COR-L47 (cell line): ENCODE results near the gene PROSER3.
"Not testable (repeated sequence)": the region's sequence is repeated elsewhere in the genome, so short reads cannot be mapped to it uniquely, and the experiment has no call there.

Experiments
- DNase-seq: peaks from one replicate; lab custom pipeline; 2025; lab: John Stamatoyannopoulos, UW

PROSER3 gene

DNA sequence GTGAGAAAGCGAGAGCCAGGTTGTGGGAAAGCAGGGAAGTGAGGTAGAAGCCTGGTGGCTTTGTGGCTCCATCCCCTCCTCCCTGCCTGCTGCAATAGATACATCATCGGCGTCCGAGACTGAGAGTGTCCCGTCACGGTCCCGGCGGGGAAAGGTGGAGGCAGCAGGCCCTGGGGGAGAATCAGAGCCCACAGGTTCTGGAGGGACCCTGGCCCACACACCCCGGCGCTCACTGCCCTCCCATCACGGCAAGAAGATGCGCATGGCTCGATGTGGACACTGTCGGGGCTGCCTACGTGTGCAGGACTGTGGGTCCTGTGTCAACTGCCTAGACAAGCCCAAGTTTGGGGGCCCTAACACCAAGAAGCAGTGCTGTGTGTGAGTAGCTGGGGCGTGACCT, 35.1 kb upstream of the PROSER3 start:
- no peak for DNase-seq

DNA sequence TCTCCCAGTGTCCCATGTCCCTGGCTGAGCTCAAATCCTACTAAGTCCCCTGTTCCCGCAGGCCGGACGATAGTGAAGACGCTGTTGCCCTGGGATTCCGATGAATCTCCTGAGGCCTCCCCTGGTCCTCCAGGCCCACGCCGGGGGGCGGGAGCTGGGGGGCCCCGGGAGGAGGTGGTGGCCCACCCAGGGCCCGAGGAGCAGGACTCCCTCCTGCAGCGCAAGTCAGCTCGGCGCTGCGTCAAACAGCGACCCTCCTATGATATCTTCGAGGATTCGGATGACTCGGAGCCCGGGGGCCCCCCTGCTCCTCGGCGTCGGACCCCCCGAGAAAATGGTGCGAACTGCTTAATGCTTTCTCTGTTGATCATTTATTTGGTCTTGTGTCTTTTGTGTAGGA, 34.3 kb upstream of the PROSER3 start:
- no peak for DNase-seq

GRCh38 chr19:35724132-35724531, 33.8 kb upstream of the PROSER3 start:
- not testable (repeated sequence) for DNase-seq

- no peak for DNase-seq
Observed at GRCh38 chr19:35724560-35724959, 33.4 kb upstream of the PROSER3 start.

DNA sequence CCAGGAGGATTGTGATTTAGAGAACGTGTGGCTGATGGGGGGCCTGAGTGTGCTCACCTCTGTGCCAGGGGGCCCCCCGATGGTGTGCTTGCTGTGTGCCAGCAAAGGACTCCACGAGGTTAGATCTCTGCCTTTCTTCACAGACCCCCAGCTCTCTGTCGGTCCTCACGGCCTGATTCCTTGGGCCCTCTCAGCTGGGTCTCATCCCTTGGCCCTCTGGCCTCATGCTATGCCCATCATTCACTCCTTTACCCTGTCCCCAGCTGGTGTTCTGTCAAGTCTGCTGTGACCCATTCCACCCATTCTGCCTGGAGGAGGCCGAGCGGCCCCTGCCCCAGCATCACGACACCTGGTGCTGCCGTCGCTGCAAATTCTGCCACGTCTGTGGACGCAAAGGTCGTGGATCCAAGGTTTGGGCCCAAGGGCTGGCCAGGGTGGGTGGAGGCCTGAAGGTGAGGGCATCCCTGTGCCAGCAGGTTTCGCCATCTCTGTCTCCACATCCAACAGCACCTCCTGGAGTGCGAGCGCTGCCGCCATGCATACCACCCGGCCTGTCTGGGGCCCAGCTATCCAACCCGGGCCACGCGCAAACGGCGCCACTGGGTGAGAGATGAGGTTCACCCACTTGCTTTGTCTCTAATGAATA, 32.6 kb upstream of the PROSER3 start:
- DNase-seq = no peak

- no peak for DNase-seq
Observed at GRCh38 chr19:35727053-35727955, 30.7 kb upstream of the PROSER3 start.

DNA sequence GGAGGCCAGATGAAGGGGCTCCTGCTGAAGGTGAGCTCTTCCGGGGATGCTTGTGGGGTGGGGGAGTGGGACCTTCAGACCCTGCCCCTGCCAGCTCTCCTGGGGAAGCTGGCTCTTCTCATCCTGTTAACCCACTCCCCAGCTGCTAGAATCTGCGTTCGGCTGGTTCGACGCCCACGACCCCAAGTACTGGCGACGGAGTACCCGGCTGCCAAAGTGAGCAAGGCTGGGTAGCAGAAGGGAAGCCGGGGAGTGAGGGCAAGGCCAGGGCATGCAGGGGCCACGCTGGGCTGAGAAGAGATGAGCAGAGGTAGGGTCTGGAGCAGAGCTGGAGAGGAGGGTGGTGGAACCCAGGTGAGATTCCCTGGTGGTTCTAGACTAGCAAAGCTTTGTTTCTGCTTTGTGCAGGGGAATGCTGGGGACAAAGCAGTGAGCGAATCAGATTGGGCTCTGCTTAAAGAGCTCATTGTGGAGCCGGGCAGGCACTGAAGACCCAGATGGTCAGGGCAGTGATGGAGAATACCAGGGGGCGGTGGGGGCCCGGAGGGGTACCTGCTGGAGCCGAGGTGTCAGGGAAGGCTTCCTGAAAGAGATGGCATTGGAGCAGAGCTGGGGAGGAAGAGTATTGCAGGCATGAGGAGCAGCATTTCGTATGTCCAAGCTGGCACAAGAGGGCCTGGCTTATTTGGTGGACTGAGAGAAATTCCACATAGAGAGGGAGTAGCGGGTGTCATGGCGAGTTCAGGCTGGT, 29.8 kb upstream of the PROSER3 start:
- no peak for DNase-seq

- no peak for DNase-seq
Observed at GRCh38 chr19:35729021-35729420, 29.0 kb upstream of the PROSER3 start.

DNA sequence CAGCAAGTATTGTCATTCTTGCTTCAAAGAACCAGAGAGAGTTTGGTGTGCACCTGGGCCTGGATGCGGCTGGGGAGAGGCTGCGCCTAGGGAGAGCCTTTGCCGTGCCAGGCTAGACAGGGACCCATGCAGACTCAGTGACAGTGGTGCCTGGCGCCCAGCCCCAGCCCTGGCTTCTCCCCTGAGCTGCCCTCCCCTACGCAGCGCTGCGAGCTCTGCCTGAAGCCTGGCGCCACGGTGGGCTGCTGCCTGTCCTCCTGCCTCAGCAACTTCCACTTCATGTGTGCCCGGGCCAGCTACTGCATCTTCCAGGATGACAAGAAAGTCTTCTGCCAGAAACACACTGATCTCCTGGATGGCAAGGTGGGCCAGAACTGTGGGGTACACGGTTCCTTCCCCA, 28.2 kb upstream of the PROSER3 start:
- no peak for DNase-seq

GRCh38 chr19:35730326-35730725, 27.6 kb upstream of the PROSER3 start:
- no peak for DNase-seq

DNA sequence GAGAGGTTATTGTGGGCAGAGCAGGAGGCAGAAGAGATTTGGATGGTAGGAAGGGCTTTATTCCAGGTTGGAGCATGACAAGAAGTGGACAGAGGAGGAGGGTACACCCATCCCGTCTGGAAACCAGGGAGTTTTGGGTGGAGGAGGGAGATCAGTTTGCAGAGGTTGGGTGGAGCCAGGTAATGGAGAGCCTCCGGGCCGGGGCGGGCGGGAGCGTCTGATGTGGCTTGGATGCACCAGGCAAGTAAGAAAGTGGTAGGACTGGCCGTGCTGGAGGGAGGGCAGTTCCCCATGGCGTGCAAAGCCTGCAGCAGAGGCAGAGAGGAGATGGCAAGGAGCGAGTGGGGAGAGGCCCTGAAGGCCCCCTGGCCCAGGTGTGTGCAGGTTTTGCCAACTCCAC, 26.6 kb upstream of the PROSER3 start:
- no peak for DNase-seq

DNA sequence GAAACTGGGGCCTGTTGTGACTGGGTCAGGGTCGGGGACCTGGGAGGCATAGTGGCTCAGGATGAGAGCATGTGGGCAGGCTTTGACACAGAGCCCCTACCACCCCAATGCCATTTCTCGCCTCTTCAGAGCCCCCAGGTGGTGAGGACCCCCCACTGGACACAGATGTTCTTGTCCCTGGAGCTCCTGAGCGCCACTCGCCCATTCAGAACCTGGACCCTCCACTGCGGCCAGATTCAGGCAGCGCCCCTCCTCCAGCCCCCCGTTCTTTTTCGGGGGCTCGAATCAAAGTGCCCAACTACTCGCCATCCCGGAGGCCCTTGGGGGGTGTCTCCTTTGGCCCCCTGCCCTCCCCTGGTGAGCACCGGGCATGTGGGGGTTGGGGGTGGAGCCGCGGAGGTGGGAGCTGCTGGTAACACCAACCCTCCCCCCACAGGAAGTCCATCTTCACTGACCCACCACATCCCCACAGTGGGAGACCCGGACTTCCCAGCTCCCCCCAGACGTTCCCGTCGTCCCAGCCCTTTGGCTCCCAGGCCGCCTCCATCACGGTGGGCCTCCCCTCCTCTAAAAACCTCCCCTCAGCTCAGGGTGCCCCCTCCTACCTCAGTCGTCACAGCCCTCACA, 26.1 kb upstream of the PROSER3 start:
- DNase-seq = no peak

- no peak for DNase-seq
Observed at GRCh38 chr19:35732540-35733179, 25.3 kb upstream of the PROSER3 start.

GRCh38 chr19:35733180-35734125, 24.5 kb upstream of the PROSER3 start:
- DNase-seq = no peak

DNA sequence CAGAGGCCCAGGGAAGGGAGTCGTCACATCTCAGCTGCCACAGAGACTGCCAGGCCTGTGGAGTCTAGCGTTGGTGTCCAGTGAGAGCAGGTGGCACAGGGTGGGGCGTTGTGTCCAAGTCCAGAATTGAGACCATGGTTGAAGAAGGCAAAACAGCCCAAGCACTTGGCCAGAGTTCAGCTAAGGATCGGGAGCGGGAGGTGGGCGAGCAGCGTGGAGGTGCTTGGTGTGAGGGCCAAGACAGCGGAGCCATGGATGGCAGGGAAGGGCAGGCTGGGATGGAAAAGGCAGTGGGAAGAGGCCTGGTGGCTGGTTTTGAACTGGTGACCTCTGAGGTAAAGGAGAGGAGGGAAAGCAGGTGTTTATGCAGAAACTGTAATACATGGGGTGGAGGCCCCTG, 23.7 kb upstream of the PROSER3 start:
- DNase-seq = no peak

DNA sequence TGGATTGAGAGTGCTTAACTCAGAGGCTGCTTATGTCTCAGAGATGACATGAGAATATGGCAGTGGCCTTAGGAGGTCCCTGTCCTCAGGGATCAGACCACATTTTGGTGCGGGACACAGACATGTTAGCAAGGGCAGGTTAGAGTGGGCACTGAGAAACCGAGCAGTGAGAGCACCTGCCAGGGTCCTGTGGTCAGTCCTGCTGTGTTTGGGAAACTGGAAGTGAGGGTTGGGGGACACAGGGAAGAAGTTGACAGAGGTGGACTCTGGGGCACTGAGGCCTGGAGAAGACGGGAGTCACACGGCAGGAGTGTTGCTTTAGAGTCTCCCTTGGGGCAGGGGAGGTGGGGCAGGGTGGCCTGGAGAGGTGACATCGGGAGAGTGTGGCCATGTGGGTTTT, 23.1 kb upstream of the PROSER3 start:
- no peak for DNase-seq

GRCh38 chr19:35736913-35737886, 20.8 kb upstream of the PROSER3 start:
- DNase-seq = no peak

DNA sequence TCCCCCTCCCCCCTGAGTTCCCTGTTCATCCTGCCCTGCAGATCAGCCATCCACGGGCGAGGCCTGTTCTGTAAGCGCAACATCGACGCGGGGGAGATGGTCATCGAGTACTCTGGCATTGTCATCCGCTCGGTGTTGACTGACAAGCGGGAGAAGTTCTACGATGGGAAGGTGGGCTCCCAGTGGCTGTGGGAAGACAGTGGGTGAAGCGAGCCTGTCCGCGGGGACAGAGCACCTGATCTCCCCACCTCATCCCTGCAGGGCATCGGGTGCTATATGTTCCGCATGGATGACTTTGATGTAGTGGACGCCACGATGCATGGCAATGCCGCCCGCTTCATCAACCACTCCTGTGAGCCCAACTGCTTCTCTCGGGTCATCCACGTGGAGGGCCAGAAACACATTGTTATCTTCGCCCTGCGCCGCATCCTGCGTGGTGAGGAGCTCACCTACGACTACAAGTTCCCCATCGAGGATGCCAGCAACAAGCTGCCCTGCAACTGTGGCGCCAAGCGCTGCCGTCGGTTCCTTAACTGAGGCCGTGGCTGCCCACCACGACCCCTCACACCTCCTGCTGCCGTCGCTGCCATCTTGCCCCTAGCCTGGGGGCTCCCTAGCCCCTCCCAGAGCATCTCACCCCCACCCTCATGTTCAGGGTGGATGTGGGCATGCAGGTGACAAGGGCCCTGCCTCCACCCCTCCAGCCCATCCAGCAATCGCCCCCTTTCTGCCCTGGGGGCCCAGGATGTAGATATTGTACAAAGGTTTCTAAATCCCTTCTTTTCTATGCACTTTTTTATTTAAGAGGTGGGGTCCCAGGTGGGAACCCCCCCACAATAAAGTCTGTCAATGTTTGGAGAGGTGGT, 19.7 kb upstream of the PROSER3 start:
- DNase-seq = no peak

DNA sequence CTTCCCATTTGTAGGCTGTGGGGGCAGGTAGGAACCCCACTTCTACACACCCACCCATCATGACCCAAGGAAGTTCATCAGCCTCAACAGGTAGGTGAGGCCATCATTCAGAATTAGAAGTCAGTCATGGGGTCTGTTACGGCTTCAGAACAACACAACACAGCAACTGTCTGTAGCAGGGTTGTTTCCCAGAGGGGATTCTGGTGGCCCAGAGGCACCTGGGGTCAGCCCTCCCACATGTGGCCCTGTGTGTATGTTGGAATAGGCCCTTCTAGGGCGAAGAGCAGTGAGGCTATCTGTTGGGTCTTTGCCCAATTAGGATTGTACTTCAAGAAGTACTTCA, 19.1 kb upstream of the PROSER3 start:
- no peak for DNase-seq
